Measurements from ENCODE around the gene BIVM. TPM values are rescaled to one million over a fixed set of nuclear protein-coding genes. Genes with fewer than 3 reads are reported as not detected.
A peak's percentile ranks its signal among the peaks of the same experiment; 100 is the strongest.
"Not testable (repeated sequence)": the region's sequence is repeated elsewhere in the genome, so short reads cannot be mapped to it uniquely, and the experiment has no call there.

The BIVM gene
- polyA plus RNA-seq, 3 donors = 0.76 to 1.1 (median 0.81) TPM

- Histone ChIP-seq H3K27me3 (ENCODE audit: control insufficient read depth in 2 of 2, insufficient read depth in 2 of 2, low read length in 2 of 2) (no peaks in the 10 kb centered on the region), H3K79me2 (ENCODE audit: insufficient read depth, low read length) (no peaks in the 10 kb centered on the region), H3K9me3 (replicated peaks in 1 of 2; ENCODE audit: control insufficient read depth in 1 of 2, insufficient read depth in 1 of 2, low read length in 2 of 2) (peaks cover 0 to 7% of the 10 kb centered on the region in 2 donors), H3K36me3 (replicated peaks in 1 of 2; ENCODE audit: control insufficient read depth in 1 of 2, insufficient read depth in 2 of 2, low read length in 2 of 2) (no peaks in the 10 kb centered on the region), H3K27ac (ENCODE audit: low read depth in 1 of 2, low read length in 2 of 2) (no peak overlapping the region), H3K4me2 (replicated peaks; ENCODE audit: extremely low read depth, low read length, poor library complexity, severe bottlenecking) (no peak overlapping the region), H3K9ac (ENCODE audit: insufficient read depth, low read length, poor library complexity, severe bottlenecking) (no peak overlapping the region), H4K20me1 (ENCODE audit: insufficient read depth, low read length) (no peaks in the 10 kb centered on the region), H2AFZ (ENCODE audit: insufficient read depth, low read depth, low read length, poor library complexity, severe bottlenecking) (peak overlapping the region; percentile 41), H3K4me3 (replicated peaks in 1 of 3; ENCODE audit: low read depth in 2 of 3, low read length in 3 of 3) (no peak overlapping the region), H3K4me1 (ENCODE audit: control insufficient read depth in 1 of 2, insufficient read depth in 2 of 2, low read length in 2 of 2) (peaks cover 0 to under 1% of the 10 kb centered on the region in 2 donors)
- peaks cover 5% of the 10 kb centered on the region for H3K4me1 Mint-ChIP-seq
- WGBS (ENCODE audit: insufficient coverage) = 7% methylated on average over 5 of the region's 5 CpGs
- peak overlapping the region in 2 of 7 donors; percentile 2 to 61 for H3K27ac Mint-ChIP-seq
- DNase-seq = no peak
- no peak overlapping the region for H3K4me3 Mint-ChIP-seq
- peaks cover 0 to 18% (median 8%) of the 10 kb centered on the region in 7 donors for H3K9me3 Mint-ChIP-seq
- no peak for TF ChIP-seq CTCF (IDR thresholded peaks at IDR 0.05)
- intact Hi-C loops (cut with micrococcal nuclease) = loop anchor here (10.0 kb wide), 2 partner anchors 185 to 195 kb away; partner anchors contain the start of gene TPP2 (in 1 of the 2)
- H3K36me3 Mint-ChIP-seq = no peaks in the 10 kb centered on the region
- peaks cover 0 to 3% (median 0%) of the 10 kb centered on the region in 3 donors for H3K27me3 Mint-ChIP-seq (ENCODE audit: low read depth in 3 of 3)
Observed at GRCh38 chr13:102779436-102780159, 19.3 kb upstream of the BIVM start.

GRCh38 chr13:102780656-102781055, 18.3 kb upstream of the BIVM start:
- H3K36me3 Mint-ChIP-seq; H3K27ac ChIP-seq (ENCODE audit: low read depth in 1 of 2, low read length in 2 of 2); H3K4me2 ChIP-seq (replicated peaks; ENCODE audit: extremely low read depth, low read length, poor library complexity, severe bottlenecking); intact Hi-C loops (cut with micrococcal nuclease); H3K4me1 Mint-ChIP-seq; H2AFZ ChIP-seq (ENCODE audit: insufficient read depth, low read depth, low read length, poor library complexity, severe bottlenecking); H3K4me1 ChIP-seq (ENCODE audit: control insufficient read depth in 1 of 2, insufficient read depth in 2 of 2, low read length in 2 of 2); DNase-seq; H3K9me3 ChIP-seq (replicated peaks in 1 of 2; ENCODE audit: control insufficient read depth in 1 of 2, insufficient read depth in 1 of 2, low read length in 2 of 2); H3K4me3 ChIP-seq (replicated peaks in 1 of 3; ENCODE audit: low read depth in 2 of 3, low read length in 3 of 3); H3K9ac ChIP-seq (ENCODE audit: insufficient read depth, low read length, poor library complexity, severe bottlenecking); H4K20me1 ChIP-seq (ENCODE audit: insufficient read depth, low read length); H3K27ac Mint-ChIP-seq; H3K79me2 ChIP-seq (ENCODE audit: insufficient read depth, low read length); H3K27me3 ChIP-seq (ENCODE audit: control insufficient read depth in 2 of 2, insufficient read depth in 2 of 2, low read length in 2 of 2); H3K4me3 Mint-ChIP-seq; H3K27me3 Mint-ChIP-seq (ENCODE audit: low read depth in 3 of 3); H3K36me3 ChIP-seq (replicated peaks in 1 of 2; ENCODE audit: control insufficient read depth in 1 of 2, insufficient read depth in 2 of 2, low read length in 2 of 2): not testable (repeated sequence)
- 100% methylated on average over 2 of the region's 4 CpGs for WGBS (ENCODE audit: insufficient coverage)
- peaks cover 0 to 18% (median 8%) of the 10 kb centered on the region in 7 donors for H3K9me3 Mint-ChIP-seq

Data from CD14-positive monocyte (primary cell).